ENCODE results near the gene THAP8.

GRCh38 chr19:36067681-36068080 lies 13.6 kb upstream of the THAP8 start:
- TF ChIP-seq TAF1 (IDR thresholded peaks at IDR 0.05; ENCODE audit: borderline replicate concordance, low read depth, low read length) (no peak), POLR2A (IDR thresholded peaks at IDR 0.05; ENCODE audit: low read depth, low read length) (no peak)
